PFSK-1 (cell line): ENCODE data around the gene RALGAPA2.

ENCODE experiments used
- SIN3A ChIP-seq: IDR thresholded peaks from 2 replicates; pipeline ENCODE4 v1.6.1; 2012; ENCODE audit warnings: mild to moderate bottlenecking, low read length, moderate library complexity, borderline replicate concordance; ENCODE audit not compliant: insufficient read depth
- TF ChIP-seq, protein P1 (sequence below), 2 experiments: IDR thresholded peaks; 2 replicates each; pipeline versions ENCODE4 v1.6.1 to v1.8.0; 2011 to 2012; ENCODE audit warnings: low read depth in 2 of 2, low read length in 2 of 2, control low read depth in 1 of 2, inconsistent platforms in 1 of 2, mild to moderate bottlenecking in 1 of 2, moderate library complexity in 1 of 2; ENCODE audit not compliant: insufficient read depth in 1 of 2

DNA sequence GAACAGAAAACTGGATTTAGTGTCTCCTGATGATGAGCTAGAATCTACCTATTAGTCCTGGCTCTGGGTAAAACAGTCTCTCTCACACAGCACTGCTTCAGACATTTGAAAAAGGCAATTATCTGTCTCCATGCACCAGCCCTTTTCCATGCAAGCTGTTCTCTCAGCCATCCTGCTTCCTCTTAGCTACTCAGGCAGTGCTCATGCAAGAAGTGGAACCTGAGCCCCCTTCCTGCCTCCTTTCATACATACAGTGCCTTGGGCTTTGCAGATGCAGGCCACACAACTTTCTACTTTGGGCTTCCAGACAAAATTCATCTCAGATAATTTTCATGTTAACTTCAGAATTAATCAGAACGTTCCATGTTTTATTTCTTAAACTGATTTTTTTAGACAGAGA is 151.3 kb downstream of the RALGAPA2 start:
- TF ChIP-seq, protein P1, sequence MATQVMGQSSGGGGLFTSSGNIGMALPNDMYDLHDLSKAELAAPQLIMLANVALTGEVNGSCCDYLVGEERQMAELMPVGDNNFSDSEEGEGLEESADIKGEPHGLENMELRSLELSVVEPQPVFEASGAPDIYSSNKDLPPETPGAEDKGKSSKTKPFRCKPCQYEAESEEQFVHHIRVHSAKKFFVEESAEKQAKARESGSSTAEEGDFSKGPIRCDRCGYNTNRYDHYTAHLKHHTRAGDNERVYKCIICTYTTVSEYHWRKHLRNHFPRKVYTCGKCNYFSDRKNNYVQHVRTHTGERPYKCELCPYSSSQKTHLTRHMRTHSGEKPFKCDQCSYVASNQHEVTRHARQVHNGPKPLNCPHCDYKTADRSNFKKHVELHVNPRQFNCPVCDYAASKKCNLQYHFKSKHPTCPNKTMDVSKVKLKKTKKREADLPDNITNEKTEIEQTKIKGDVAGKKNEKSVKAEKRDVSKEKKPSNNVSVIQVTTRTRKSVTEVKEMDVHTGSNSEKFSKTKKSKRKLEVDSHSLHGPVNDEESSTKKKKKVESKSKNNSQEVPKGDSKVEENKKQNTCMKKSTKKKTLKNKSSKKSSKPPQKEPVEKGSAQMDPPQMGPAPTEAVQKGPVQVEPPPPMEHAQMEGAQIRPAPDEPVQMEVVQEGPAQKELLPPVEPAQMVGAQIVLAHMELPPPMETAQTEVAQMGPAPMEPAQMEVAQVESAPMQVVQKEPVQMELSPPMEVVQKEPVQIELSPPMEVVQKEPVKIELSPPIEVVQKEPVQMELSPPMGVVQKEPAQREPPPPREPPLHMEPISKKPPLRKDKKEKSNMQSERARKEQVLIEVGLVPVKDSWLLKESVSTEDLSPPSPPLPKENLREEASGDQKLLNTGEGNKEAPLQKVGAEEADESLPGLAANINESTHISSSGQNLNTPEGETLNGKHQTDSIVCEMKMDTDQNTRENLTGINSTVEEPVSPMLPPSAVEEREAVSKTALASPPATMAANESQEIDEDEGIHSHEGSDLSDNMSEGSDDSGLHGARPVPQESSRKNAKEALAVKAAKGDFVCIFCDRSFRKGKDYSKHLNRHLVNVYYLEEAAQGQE (IDR thresholded peaks at IDR 0.05; ENCODE audit: insufficient read depth in 1 of 2, low read depth in 2 of 2, low read length in 2 of 2), result no peak
- TF ChIP-seq SIN3A, result no peak
